Posterior cingulate gyrus (tissue), 11 donors: Measurements from ENCODE around the gene RFTN1.

ENCODE experiments used
- DNase-seq, 10 donors: peaks; one replicate each; pipeline versions ENCODE4 v3.0.0 to v3.0.0-alpha.2; 2020 to 2021; ENCODE audit warnings: mixed read lengths in 3 of 10
- intact Hi-C: fragments of 100-400 bp; cut with DNase I; formaldehyde crosslinking; loops from one replicate; pipeline ENCODE4 v1.15.1; 2023

Gene RFTN1

DNA sequence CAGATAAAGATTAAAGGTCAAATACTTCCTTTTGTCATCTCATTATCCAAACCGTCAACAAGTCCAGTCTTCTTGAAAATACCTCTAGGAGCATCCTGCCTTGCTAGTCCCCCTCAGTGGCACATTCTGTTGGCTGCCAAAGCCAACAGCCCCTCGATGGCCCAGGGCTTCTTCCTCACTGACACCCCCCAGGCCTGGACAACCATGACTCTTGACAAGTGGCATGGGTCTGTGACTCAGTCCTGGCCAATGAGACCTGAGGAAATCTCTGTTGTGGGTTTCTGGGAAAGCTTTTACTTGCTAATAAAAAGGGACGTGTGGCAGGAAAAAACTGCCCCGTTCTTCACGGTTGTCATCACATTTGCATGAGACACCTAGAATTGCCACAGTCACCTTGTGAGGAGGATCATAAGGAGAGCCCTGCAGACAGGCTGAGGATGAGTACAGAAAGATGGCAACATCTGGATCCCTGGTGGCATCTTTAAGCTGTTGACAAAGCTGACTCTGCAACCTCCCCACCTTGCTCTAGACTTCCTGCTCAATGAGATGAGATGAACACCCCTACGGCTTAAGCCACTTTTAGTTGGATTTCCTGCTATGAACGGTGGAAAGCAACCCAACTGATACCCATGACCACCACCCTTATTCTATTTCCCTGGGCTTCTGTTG is 167.0 kb downstream of the RFTN1 start:
- intact Hi-C loops: no loop called here
- DNase-seq: peak in 1 of 10 donors; percentile 59

DNA sequence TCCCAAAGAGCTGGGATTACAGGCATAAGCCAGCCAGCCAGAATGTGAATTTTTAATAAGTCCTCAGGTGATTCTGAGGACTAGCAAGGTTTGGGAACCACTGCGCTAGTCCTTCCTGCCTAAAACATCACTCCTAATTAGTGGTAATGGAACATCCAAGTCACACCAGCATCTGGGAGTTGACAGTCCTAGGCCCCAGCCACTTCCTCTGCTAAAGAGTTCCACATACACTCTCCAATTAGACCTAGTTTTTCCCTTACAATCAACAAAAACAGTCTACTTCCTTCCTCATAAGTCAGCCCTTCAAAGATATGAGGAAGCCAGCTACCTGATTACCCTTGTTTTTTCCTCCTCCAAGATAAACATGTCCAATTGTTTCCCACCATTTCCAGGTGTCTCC is 170.4 kb downstream of the RFTN1 start:
- DNase-seq: no peak
- intact Hi-C loops: no loop called here

GRCh38 chr3:16338999-16339398 is 174.5 kb downstream of the RFTN1 start:
- intact Hi-C loops: no loop called here
- DNase-seq: no peak

GRCh38 chr3:16337856-16338540 is 175.5 kb downstream of the RFTN1 start:
- peak in 1 of 10 donors; percentile 71 for DNase-seq

GRCh38 chr3:16336825-16337224 is 176.7 kb downstream of the RFTN1 start:
- no peak for DNase-seq
- intact Hi-C loops: no loop called here

More at GRCh38 chr3:16337856-16338540, 175.5 kb downstream of the RFTN1 start:
- intact Hi-C loops: no loop called here

DNA sequence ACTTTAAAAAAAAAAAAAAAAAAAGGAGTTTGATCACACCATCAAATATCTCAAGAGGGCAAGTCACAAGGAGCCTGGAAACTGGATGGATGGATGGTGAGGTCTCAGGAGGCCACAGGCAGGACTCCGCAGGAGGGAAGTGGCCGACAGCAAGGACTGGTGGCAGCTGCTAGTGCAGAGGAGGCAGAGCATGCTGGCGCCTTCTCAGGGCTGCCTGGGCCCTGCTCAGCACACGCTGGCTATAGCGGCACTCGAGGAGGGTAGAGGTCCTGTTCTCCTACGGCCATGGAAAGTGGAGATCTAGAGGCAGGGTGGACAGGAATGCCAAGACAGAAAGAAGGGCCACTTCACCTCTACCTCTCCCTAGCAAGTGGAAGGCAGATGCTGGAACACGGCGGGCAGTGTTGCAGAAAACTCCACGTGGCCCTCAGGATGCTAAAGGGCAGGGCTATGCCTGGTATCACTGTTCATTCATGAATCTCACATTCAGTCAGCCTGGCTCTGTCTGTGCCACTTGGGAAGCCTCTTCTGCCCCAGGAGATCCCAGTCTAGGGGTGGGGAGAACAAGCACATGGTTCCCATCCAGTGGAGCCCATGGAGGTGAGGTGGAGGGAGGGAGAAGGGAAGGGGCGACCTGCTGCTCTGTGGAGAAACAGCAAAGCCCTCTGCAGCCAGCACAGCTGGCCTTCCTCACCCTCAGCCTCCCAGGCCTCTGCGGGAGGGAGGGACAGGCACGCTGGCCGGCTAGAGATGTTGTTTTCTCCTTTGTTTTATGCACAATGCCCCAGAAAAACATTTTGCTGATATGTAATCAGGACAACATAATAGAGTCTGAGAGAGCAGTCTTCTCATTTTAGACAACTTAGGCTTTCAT is 177.5 kb downstream of the RFTN1 start:
- no peak for DNase-seq
- intact Hi-C loops: no loop called here

GRCh38 chr3:16335333-16335732 is 178.2 kb downstream of the RFTN1 start:
- intact Hi-C loops: no loop called here
- no peak for DNase-seq

- intact Hi-C loops: no loop called here
- no peak for DNase-seq
These were observed 178.6 kb downstream of the RFTN1 start for GRCh38 chr3:16334909-16335308.

GRCh38 chr3:16332904-16333426 is 180.5 kb downstream of the RFTN1 start:
- DNase-seq: no peak
- intact Hi-C loops: no loop called here

DNA sequence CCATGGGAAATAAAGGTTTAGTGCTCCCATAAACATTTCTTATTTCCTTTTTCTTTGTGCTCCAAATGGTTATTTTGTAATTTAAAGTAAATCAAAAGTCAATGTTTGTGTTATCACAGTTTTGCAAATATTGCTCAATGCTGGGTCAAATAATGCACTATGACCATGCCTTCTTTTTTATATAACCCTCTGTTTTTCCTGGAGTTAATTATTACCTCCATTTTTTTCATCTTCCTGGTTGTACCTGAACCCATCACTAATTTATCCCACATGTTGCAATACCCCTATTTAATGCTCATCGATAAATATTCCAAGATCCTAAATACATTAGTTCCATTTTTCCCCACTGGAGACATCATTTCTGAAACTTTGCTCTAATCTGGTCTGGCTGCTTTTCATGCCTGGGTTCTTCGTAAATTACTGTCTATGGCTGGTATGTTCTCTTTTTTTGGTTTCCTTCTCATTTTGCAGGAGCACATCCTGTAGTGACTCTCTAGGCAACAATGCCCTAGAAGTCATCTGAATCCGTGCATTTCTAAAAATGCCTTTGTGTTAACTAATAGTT is 182.1 kb downstream of the RFTN1 start:
- intact Hi-C loops: no loop called here

DNA sequence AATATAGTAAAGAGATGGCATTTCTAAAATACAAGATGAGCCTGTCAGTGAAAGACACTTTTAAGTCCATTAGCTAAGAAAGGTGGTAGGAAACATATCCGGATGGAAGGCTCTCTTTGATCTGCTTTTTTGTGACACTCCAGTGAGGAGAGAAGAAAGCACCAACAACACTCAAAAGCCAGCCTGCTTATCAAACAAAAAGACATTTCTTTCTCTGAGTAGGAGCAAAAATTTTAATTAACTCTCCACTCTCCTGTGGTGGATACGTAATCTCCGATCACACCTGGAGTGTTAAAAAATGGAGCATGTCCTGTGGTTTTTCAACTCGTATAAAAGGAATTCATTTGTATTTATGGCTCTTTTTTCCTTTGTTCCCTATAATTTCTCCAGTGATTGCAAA is 183.1 kb downstream of the RFTN1 start:
- intact Hi-C loops: no loop called here
- no peak for DNase-seq

More for the DNA sequence above, 182.1 kb downstream of the RFTN1 start:
- no peak for DNase-seq

DNA sequence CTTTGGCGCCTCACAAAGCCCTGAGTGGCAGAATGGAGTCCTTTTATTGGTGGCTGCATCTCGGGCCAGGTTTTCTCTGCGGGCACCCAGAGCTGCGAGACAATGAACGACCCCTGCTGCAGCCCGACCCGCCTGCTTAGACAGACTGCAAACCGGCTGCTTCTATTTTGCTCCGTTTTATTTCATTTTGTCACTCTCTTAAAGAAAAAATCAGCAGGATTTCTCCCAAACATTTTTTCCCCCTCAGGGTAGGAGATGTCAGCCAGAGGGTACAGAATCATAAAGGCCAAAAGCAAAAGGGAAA is 183.7 kb downstream of the RFTN1 start:
- DNase-seq: peak in 1 of 10 donors; percentile 87
- intact Hi-C loops: no loop called here

GRCh38 chr3:16329036-16329825 is 184.3 kb downstream of the RFTN1 start:
- DNase-seq: no peak
- intact Hi-C loops: no loop called here

- DNase-seq: no peak
- intact Hi-C loops: no loop called here
These were observed 185.4 kb downstream of the RFTN1 start for GRCh38 chr3:16328124-16328523.

DNA sequence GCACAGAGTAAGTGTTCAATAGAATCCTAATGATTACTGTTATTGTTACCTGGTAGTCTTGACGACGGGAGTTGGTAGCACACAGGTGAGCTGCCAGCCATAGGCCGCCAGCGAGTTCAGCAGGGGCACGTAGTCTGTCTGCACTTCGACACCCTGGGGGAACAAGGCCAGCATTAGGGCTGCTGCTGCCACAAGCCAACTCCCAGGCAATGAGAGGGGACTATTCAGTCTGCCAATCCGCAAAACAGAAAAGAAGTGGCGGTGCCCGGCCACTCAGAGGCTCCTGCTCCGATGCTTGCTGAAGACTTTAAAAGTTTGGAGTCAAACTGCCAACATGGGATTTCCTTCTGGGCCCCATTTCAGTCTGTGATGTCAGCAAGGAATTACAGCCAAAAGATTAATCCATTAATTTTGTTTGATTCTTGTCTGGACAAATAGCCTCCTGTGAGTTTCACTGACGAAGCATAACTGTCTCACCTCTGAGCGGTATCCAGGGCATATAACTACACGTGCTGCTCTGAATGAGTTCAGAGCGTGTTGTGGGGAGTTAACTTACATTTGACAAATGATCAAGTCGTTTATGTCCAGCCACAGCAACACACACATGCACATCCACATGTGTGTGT is 186.7 kb downstream of the RFTN1 start:
- intact Hi-C loops: no loop called here
- DNase-seq: no peak

- intact Hi-C loops: no loop called here
These were observed 187.6 kb downstream of the RFTN1 start for GRCh38 chr3:16325850-16326249.

GRCh38 chr3:16323737-16324136 is 189.8 kb downstream of the RFTN1 start:
- intact Hi-C loops: no loop called here
- DNase-seq: no peak

More at GRCh38 chr3:16325850-16326249, 187.6 kb downstream of the RFTN1 start:
- no peak for DNase-seq

DNA sequence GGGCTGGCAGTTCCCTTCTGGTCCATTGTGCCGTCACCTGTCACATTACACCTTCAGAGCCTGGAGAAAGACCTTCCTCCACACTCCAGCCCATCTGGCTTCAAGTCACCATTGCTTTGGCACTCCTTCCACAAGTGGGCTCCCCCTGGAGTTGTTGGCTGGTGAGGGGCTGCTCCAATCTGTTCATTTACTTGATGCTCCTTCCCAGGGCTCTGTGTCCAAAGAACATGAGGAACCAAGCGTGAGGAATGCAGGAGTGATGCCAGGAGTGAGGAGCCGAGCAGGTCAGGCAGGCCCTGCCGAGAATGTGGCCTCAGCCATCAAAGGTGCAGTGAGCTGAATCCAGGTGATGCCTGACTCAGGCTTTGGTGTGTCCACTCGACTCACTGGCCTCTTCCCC is 191.3 kb downstream of the RFTN1 start:
- intact Hi-C loops: no loop called here
- no peak for DNase-seq

GRCh38 chr3:16320711-16321110 is 192.8 kb downstream of the RFTN1 start:
- intact Hi-C loops: no loop called here
- DNase-seq: no peak

DNA sequence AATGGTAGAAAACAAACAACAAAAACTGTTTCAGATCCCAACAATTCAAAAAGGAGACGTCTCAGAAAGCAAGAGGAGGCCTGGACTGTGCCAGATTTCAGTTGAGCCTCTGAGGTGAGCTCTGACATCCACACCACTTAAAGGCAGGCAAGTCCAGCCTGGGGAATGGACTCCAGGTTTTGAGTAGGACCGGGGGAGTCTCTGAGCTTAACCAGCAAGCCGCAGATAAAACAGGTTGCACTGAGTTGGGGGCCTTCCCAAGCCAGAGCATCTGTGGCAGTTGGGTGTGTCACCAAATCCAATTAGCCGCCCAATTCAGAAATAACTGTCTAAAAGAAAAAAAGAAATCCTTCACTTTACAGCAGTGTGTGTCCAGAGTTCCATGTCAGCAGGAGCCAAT is 193.8 kb downstream of the RFTN1 start:
- no peak for DNase-seq
- intact Hi-C loops: no loop called here
